Endothelial cell (in vitro differentiated cells): ENCODE measurements around the gene TMTC1. TPM values are rescaled to one million over a fixed set of nuclear protein-coding genes. Genes with fewer than 3 reads are reported as not detected.

Experiments
- DNase-seq: peaks from one replicate; pipeline ENCODE4 v3.0.0; 2021; ENCODE audit warnings: low spot score
- H3K27ac Mint-ChIP-seq: one replicate; pipeline ENCODE4 v1.8.0; 2021; ENCODE audit warnings: mixed read lengths, inconsistent platforms; ENCODE audit not compliant: unreplicated experiment
- H3K27me3 Mint-ChIP-seq: one replicate; pipeline ENCODE4 v1.8.0; 2021; ENCODE audit warnings: mild to moderate bottlenecking, moderate library complexity, mixed read lengths, inconsistent platforms; ENCODE audit not compliant: unreplicated experiment
- H3K36me3 Mint-ChIP-seq: one replicate; pipeline ENCODE4 v1.8.0; 2021; ENCODE audit warnings: mild to moderate bottlenecking, low read depth, mixed read lengths, inconsistent platforms; ENCODE audit not compliant: unreplicated experiment
- H3K4me1 Mint-ChIP-seq: one replicate; pipeline ENCODE4 v1.8.0; 2021; ENCODE audit warnings: mild to moderate bottlenecking, mixed read lengths, inconsistent platforms; ENCODE audit not compliant: unreplicated experiment
- H3K4me3 Mint-ChIP-seq: one replicate; pipeline ENCODE4 v1.8.0; 2021; ENCODE audit warnings: mild to moderate bottlenecking, mixed read lengths, inconsistent platforms; ENCODE audit not compliant: unreplicated experiment
- H3K9me3 Mint-ChIP-seq: one replicate; pipeline ENCODE4 v1.8.0; 2021; ENCODE audit warnings: mixed read lengths, inconsistent platforms; ENCODE audit not compliant: unreplicated experiment
- CTCF ChIP-seq: fragments of 200-600 bp; sonication (generic); IDR thresholded peaks from one replicate; pipeline ENCODE4 v1.5.0; 2021; ENCODE audit warnings: antibody characterized with exemption; ENCODE audit not compliant: unreplicated experiment
- total RNA-seq: library from RNA; stranded (reverse); fragmentation: NEBNext Ultra II Directional; extraction: Animal tissue kit (Norgen Biotek cat#: 25700); gene quantifications from one replicate; pipeline ENCODE4 v1.2.1, GENCODE V29; 2021; ENCODE audit not compliant: unreplicated experiment

TMTC1 gene
- total RNA-seq, 1 donor from 2014 or later = 0.95 TPM

- H3K36me3 Mint-ChIP-seq = no peaks in the 10 kb centered on the region
- no peak overlapping the region for H3K27ac Mint-ChIP-seq
- DNase-seq = no peak
- no peak for TF ChIP-seq CTCF
- H3K27me3 Mint-ChIP-seq = no peaks in the 10 kb centered on the region
- H3K4me3 Mint-ChIP-seq = no peak overlapping the region
- no peaks in the 10 kb centered on the region for H3K4me1 Mint-ChIP-seq
- no peaks in the 10 kb centered on the region for H3K9me3 Mint-ChIP-seq
Observed at GRCh38 chr12:29521951-29522350, 261.8 kb downstream of the TMTC1 start.

GRCh38 chr12:29519585-29520182, 264.1 kb downstream of the TMTC1 start:
- Mint-ChIP-seq H3K4me3 (no peak overlapping the region), H3K36me3 (no peaks in the 10 kb centered on the region), H3K9me3 (no peaks in the 10 kb centered on the region), H3K27me3 (no peaks in the 10 kb centered on the region), H3K4me1 (no peaks in the 10 kb centered on the region), H3K27ac (no peak overlapping the region)
- TF ChIP-seq CTCF = peak; percentile 82
- peak; percentile 40 for DNase-seq

- Mint-ChIP-seq H3K4me1 (no peaks in the 10 kb centered on the region), H3K27me3 (no peaks in the 10 kb centered on the region), H3K36me3 (no peaks in the 10 kb centered on the region), H3K4me3 (no peak overlapping the region), H3K27ac (no peak overlapping the region), H3K9me3 (no peaks in the 10 kb centered on the region)
- no peak for DNase-seq
- no peak for TF ChIP-seq CTCF
Observed at GRCh38 chr12:29518407-29518806, 265.3 kb downstream of the TMTC1 start.

- Mint-ChIP-seq H3K4me1 (no peaks in the 10 kb centered on the region), H3K9me3 (no peaks in the 10 kb centered on the region), H3K36me3 (no peaks in the 10 kb centered on the region), H3K4me3 (no peak overlapping the region), H3K27ac (no peak overlapping the region), H3K27me3 (no peaks in the 10 kb centered on the region)
- TF ChIP-seq CTCF = no peak
- DNase-seq = no peak
Observed at GRCh38 chr12:29517264-29517663, 266.5 kb downstream of the TMTC1 start.

- Mint-ChIP-seq H3K9me3 (no peaks in the 10 kb centered on the region), H3K27ac (no peak overlapping the region), H3K36me3 (no peaks in the 10 kb centered on the region), H3K4me3 (no peak overlapping the region), H3K27me3 (no peaks in the 10 kb centered on the region), H3K4me1 (no peaks in the 10 kb centered on the region)
- no peak for DNase-seq
- TF ChIP-seq CTCF = no peak
Observed at GRCh38 chr12:29516431-29516875, 267.3 kb downstream of the TMTC1 start.
